Measurements from ENCODE around the gene HS3ST2. TPM values are rescaled to one million over a fixed set of nuclear protein-coding genes. Genes with fewer than 3 reads are reported as not detected.

The HS3ST2 gene
- total and polyA plus RNA-seq, 2 experiments from 2014 or later, result 1.4 to 3.2 TPM

GRCh38 chr16:22813223-22813947 is 577 bp upstream of the HS3ST2 start (continued):
- TF ChIP-seq ZNF462 (CRISPR knock-in tag; IDR thresholded peaks at IDR 0.05), result no peak
- no peak for TF ChIP-seq ETS1 (IDR thresholded peaks at IDR 0.05)

DNA sequence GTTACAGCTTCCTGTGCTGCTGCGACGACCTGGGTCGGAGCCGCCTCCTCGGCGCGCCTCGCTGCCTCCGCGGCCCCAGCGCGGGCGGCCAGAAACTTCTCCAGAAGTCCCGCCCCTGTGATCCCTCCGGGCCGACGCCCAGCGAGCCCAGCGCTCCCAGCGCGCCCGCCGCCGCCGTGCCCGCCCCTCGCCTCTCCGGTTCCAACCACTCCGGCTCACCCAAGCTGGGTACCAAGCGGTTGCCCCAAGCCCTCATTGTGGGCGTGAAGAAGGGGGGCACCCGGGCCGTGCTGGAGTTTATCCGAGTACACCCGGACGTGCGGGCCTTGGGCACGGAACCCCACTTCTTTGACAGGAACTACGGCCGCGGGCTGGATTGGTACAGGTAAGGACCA is 746 bp downstream of the HS3ST2 start:
- no peaks in the 10 kb centered on the region for H3K9me2 ChIP-seq (ENCODE audit: insufficient read depth)
- H2AFZ ChIP-seq, result peak overlapping the region; percentile 94
- peak overlapping the region; percentile 75 for H3K4me3 Mint-ChIP-seq
- no peak overlapping the region for H3K27ac ChIP-seq (ENCODE audit: low read depth)
- H3K4me1 ChIP-seq (ENCODE audit: insufficient read depth), result no peaks in the 10 kb centered on the region
- peaks cover 30% of the 10 kb centered on the region for H3K27me3 Mint-ChIP-seq (ENCODE audit: insufficient read depth, low read depth, poor library complexity)
- H3F3A ChIP-seq (replicated peaks; ENCODE audit: low read depth), result no peaks in the 10 kb centered on the region
- H3K27me3 ChIP-seq (ENCODE audit: insufficient read depth), result peaks cover 24% of the 10 kb centered on the region
- no peaks in the 10 kb centered on the region for H3K36me3 ChIP-seq (ENCODE audit: insufficient read depth)
- DNase-seq (ENCODE audit: low spot score) (peak; percentile 76), ATAC-seq (peak; percentile 60)
- no peaks in the 10 kb centered on the region; the same call in 2 of the 3 replicates for H3K36me3 Mint-ChIP-seq (ENCODE audit: low read depth)
- TF ChIP-seq EZH2 (IDR thresholded peaks at IDR 0.05; ENCODE audit: low read depth, unreplicated experiment), result peak; percentile 60
- no peak for TF ChIP-seq ZNF331 (CRISPR knock-in tag; IDR thresholded peaks at IDR 0.05; ENCODE audit: low read depth)
- no peak for TF ChIP-seq NANOG (IDR thresholded peaks at IDR 0.05; ENCODE audit: borderline replicate concordance)
- peak; percentile 6; the same call in 1 of the 2 replicates for TF ChIP-seq CREB1 (CRISPR knock-in tag; IDR thresholded peaks at IDR 0.05; ENCODE audit: low read depth)
- H3K79me2 ChIP-seq (replicated peaks; ENCODE audit: insufficient read depth), result no peaks in the 10 kb centered on the region; the same call in 1 of the 2 replicates
- no peaks in the 10 kb centered on the region for H3K9me3 Mint-ChIP-seq
- H3K4me3 ChIP-seq, result peak overlapping the region; percentile 87
- H3K4me2 ChIP-seq, result peak overlapping the region; percentile 94
- no peaks in the 10 kb centered on the region; the same call in 1 of the 3 replicates for H3K4me1 Mint-ChIP-seq
- peaks cover 3% of the 10 kb centered on the region for H4K20me1 ChIP-seq (replicated peaks; ENCODE audit: insufficient read depth)
- no peak overlapping the region for H3K27ac Mint-ChIP-seq

Measured in GM23338 (cell line).